Stimulated activated CD8-positive, alpha-beta memory T cell treated with anti-CD3 and anti-CD28 coated beads, Interleukin-2, amount 100 ng/mL, for 1 hour (primary cell): Measurements from ENCODE around the gene EFTUD2.
"Not testable (repeated sequence)": the region's sequence is repeated elsewhere in the genome, so short reads cannot be mapped to it uniquely, and the experiment has no call there.

Experiments
- DNase-seq, 2 donors: peaks; one replicate each; pipeline ENCODE4 v3.0.0-alpha.2; 2020; ENCODE audit warnings: low read depth in 2 of 2

EFTUD2 gene

DNA sequence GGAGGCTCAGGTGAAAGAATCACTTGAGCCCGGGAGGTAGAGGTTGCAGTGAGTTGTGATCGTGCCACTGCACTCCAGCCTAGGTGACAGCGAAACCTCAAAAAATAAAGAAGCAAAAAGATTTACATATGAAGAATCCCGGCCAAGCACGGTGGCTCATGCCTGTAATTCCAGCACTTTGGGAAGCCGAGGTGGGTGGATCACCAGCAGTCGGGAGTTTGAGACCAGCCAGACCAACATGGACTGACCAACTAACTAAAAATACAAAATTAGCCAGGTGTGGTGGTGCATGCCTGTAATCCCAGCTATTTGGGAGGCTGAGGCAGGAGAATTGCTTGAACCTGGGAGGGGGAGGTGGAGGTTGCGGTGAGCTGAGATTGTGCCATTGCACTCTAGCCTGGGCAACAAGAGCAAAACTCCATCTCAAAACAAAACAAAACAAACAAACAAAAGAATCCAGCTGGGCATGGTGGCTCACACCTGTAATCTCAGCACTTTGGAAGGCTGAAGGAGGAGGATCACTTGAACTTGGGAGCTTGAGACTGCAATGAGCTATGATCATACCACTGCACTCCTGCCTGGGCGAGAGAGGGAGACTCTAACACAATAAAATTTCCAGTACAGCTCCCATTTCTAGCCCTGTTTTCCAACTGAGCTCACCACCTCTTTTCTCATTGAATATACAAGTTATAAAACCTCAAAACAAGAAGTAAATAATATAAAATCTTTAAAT is 90.4 kb downstream of the EFTUD2 start:
- DNase-seq, result not testable (repeated sequence)

DNA sequence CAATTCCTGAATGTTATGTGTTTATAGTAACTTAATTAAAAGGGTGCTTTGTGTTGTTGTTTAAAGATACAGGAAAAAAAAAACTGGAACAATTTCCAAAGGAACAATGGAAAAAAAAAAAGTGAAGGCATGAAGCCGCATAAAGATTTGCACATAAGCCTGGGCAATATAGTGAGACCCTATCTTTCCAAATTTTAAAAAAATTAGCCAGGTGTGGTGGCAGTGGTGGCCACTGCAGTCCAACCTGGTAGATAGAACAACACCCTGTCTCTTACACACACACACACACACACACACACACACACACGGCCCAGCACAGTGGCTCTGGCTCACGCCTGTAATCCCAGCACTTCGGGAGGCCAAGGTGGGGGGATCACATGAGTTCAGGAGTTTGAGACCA is 91.1 kb downstream of the EFTUD2 start:
- no peak for DNase-seq

DNA sequence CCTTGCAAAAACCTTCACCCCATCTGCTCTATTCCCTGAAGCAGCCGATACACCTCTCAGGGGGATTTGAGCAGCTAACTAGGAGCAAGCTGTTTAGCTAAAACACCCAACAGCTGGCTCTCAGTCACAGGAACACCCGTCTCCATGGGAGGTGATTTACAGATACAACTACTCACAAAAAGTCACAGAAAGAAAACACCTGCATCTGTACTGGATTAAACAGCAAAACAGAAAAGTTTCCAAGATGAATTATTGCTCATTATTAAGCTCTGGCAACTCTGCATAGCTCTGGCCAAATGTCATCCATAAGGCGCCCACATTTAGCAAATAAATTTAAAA is 91.5 kb downstream of the EFTUD2 start:
- no peak for DNase-seq

DNA sequence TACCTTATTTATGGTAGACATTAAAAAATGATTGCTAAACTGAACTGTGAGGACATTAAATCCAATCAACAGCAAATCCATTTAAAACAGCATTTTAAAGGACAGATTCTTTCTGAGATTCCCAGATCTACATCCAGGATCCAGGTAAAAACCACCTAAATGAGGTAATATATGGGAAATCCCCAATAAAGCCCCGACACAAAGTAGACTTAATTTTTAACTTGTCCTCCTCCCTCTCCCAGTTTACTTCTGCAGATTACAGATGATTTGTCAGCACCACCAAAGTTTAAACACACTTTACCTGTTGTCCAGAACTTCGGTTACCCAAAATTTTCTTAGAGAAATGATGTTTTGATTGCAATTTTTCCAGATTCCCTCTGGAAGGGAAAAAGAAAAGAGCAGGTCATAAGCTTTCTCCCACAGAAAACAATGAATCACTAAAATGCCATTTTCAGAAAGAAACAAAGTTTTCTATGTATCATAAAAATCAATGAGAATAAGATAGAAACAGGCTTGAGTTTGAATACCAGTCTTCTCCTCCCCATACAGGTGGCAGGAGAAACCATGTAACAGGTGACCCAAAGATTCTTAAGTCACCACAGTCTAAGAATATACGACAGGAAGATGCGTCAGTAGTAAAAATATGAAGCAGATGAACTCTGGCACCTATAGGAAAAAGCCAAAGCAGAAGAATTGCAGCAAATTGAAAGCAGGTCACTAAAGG is 92.0 kb downstream of the EFTUD2 start:
- DNase-seq, result no peak

DNA sequence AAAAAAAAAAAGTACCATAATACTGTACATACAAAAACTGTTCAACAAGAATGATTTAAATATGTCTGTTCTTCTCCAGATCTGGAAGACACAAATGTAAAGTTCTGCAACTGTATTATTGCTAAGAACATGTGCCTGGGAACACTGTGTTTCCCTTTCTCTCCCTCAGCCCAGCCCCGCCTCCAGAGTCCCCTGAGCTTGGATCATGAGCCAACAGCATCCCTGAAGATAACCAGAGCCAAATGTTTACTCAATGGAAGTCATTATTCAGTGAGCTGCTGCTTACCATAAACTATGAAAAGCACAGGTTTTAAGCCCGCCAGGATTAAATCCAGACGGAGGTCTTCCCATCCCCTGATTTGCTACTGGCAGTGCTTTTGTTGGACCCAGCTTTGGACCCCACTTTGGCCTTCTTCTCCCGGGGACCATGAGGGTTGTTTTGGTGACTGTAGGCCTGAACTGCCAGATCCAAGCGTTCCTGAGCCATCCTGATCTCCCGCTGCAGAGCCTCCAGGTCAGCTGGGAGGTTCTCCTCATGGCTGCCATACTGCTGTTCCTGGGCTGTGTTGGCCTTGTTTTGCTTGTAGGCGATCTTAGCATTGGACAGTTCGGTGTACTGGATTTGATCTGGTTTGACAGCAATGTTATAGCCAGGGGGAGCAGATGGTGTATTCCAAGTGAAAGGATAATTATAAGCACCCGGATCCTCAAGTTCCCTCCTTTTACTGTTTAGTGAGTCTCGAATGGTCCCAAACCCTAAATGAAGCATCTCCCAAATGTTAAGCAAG is 94.7 kb downstream of the EFTUD2 start:
- no peak for DNase-seq

DNA sequence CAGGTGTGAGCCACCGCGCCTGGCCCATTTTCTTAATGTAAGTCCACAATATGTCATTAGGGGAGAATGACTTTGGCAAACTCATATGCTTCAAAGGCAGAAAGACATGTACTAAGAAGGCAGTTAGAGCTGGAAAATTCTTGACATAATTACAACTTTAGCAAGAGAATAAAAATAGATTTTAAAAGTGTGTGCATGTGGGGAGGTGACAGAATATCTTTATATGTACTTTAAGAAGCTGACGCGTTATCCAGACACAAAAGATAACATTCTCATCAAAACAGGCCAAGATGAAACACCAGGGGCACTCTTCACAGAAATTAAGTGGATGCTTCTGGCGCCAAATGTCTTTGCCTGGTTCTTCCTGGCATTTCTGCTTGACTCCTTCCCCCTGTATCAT is 97.4 kb downstream of the EFTUD2 start:
- no peak for DNase-seq
